ENCODE data around the gene KRTAP2-2.

GRCh38 chr17:41013606-41014005 lies 41.4 kb downstream of the KRTAP2-2 start:
- TF ChIP-seq, protein P1, sequence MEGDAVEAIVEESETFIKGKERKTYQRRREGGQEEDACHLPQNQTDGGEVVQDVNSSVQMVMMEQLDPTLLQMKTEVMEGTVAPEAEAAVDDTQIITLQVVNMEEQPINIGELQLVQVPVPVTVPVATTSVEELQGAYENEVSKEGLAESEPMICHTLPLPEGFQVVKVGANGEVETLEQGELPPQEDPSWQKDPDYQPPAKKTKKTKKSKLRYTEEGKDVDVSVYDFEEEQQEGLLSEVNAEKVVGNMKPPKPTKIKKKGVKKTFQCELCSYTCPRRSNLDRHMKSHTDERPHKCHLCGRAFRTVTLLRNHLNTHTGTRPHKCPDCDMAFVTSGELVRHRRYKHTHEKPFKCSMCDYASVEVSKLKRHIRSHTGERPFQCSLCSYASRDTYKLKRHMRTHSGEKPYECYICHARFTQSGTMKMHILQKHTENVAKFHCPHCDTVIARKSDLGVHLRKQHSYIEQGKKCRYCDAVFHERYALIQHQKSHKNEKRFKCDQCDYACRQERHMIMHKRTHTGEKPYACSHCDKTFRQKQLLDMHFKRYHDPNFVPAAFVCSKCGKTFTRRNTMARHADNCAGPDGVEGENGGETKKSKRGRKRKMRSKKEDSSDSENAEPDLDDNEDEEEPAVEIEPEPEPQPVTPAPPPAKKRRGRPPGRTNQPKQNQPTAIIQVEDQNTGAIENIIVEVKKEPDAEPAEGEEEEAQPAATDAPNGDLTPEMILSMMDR (IDR thresholded peaks at IDR 0.05; ENCODE audit: extremely low read depth in 1 of 2, insufficient read depth in 1 of 2, low read depth in 1 of 2, low read length in 2 of 2): no peak
- no peak for TF ChIP-seq EZH2 (IDR thresholded peaks at IDR 0.05; ENCODE audit: borderline replicate concordance, low read depth, low read length, severe bottlenecking)
- TF ChIP-seq, protein P2, sequence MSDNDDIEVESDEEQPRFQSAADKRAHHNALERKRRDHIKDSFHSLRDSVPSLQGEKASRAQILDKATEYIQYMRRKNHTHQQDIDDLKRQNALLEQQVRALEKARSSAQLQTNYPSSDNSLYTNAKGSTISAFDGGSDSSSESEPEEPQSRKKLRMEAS (IDR thresholded peaks at IDR 0.05; ENCODE audit: insufficient read depth, insufficient read length): no peak
- no peak for TF ChIP-seq POLR2AphosphoS5 (IDR thresholded peaks at IDR 0.05; ENCODE audit: insufficient read depth, low read depth, low read length)
